ENCODE data around the gene GOLPH3L.

Gene GOLPH3L

GRCh38 chr1:150619576-150620509 is 77.1 kb downstream of the GOLPH3L start (continued):
- TF ChIP-seq, protein P1, sequence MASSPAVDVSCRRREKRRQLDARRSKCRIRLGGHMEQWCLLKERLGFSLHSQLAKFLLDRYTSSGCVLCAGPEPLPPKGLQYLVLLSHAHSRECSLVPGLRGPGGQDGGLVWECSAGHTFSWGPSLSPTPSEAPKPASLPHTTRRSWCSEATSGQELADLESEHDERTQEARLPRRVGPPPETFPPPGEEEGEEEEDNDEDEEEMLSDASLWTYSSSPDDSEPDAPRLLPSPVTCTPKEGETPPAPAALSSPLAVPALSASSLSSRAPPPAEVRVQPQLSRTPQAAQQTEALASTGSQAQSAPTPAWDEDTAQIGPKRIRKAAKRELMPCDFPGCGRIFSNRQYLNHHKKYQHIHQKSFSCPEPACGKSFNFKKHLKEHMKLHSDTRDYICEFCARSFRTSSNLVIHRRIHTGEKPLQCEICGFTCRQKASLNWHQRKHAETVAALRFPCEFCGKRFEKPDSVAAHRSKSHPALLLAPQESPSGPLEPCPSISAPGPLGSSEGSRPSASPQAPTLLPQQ (tag by site-specific recombination; IDR thresholded peaks at IDR 0.05) = peak; percentile 38
- TF ChIP-seq ZNF792 (tag by site-specific recombination; IDR thresholded peaks at IDR 0.05) (peak; percentile 59; the same call in 1 of the 2 replicates), ZFP69B (tag by site-specific recombination; IDR thresholded peaks at IDR 0.05) (no peak), IKZF3 (tag by site-specific recombination; IDR thresholded peaks at IDR 0.05) (0 out of 2 replicates have a peak, but pooled peaks have one; percentile 55), FEZF1 (tag by site-specific recombination; IDR thresholded peaks at IDR 0.05) (peak; percentile 47; the same call in 1 of the 2 replicates), OSR2 (tag by site-specific recombination; IDR thresholded peaks at IDR 0.05) (peak; percentile 95), SP3 (tag by site-specific recombination; IDR thresholded peaks at IDR 0.05) (no peak), SP7 (tag by site-specific recombination; IDR thresholded peaks at IDR 0.05) (peak; percentile 56), ZFHX2 (tag by site-specific recombination; conservative IDR thresholded peaks at IDR 0.05) (peak; percentile 61), GFI1B (tag by site-specific recombination; IDR thresholded peaks at IDR 0.05) (no peak), GLIS1 (tag by site-specific recombination; IDR thresholded peaks at IDR 0.05) (peak; percentile 84), ZNF221 (tag by site-specific recombination; IDR thresholded peaks at IDR 0.05; ENCODE audit: borderline replicate concordance) (no peak), ZNF664 (tag by site-specific recombination; IDR thresholded peaks at IDR 0.05) (peak; percentile 90; the same call in 1 of the 2 replicates), ZIC2 (tag by site-specific recombination; IDR thresholded peaks at IDR 0.05) (0 out of 2 replicates have a peak, but pooled peaks have one; percentile 13), SP2 (tag by site-specific recombination; IDR thresholded peaks at IDR 0.05) (0 out of 2 replicates have a peak, but pooled peaks have one; percentile 10), ZNF76 (tag by site-specific recombination; IDR thresholded peaks at IDR 0.05; ENCODE audit: borderline replicate concordance, low read depth) (no peak), ZNF366 (tag by site-specific recombination; conservative IDR thresholded peaks at IDR 0.05) (peak; percentile 29), ZFP41 (tag by site-specific recombination; IDR thresholded peaks at IDR 0.05; ENCODE audit: borderline replicate concordance) (no peak), KLF8 (tag by site-specific recombination; IDR thresholded peaks at IDR 0.05) (0 out of 2 replicates have a peak, but pooled peaks have one; percentile 39), ZNF660 (tag by site-specific recombination; IDR thresholded peaks at IDR 0.05) (0 out of 2 replicates have a peak, but pooled peaks have one; percentile 55), ZNF510 (tag by site-specific recombination; IDR thresholded peaks at IDR 0.05; ENCODE audit: insufficient replicate concordance) (no peak), ZEB2 (tag by site-specific recombination; IDR thresholded peaks at IDR 0.05) (peak; percentile 64), ZNF140 (tag by site-specific recombination; IDR thresholded peaks at IDR 0.05) (no peak), HIC1 (tag by site-specific recombination; IDR thresholded peaks at IDR 0.05) (peak; percentile 64), ZNF558 (tag by site-specific recombination; IDR thresholded peaks at IDR 0.05) (peak; percentile 38; the same call in 1 of the 2 replicates), KLF10 (tag by site-specific recombination; IDR thresholded peaks at IDR 0.05) (peak; percentile 36; the same call in 1 of the 2 replicates)
- TF ChIP-seq, protein P2, sequence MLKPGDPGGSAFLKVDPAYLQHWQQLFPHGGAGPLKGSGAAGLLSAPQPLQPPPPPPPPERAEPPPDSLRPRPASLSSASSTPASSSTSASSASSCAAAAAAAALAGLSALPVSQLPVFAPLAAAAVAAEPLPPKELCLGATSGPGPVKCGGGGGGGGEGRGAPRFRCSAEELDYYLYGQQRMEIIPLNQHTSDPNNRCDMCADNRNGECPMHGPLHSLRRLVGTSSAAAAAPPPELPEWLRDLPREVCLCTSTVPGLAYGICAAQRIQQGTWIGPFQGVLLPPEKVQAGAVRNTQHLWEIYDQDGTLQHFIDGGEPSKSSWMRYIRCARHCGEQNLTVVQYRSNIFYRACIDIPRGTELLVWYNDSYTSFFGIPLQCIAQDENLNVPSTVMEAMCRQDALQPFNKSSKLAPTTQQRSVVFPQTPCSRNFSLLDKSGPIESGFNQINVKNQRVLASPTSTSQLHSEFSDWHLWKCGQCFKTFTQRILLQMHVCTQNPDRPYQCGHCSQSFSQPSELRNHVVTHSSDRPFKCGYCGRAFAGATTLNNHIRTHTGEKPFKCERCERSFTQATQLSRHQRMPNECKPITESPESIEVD (tag by site-specific recombination; IDR thresholded peaks at IDR 0.05) = peak; percentile 92
- TF ChIP-seq, protein P3, sequence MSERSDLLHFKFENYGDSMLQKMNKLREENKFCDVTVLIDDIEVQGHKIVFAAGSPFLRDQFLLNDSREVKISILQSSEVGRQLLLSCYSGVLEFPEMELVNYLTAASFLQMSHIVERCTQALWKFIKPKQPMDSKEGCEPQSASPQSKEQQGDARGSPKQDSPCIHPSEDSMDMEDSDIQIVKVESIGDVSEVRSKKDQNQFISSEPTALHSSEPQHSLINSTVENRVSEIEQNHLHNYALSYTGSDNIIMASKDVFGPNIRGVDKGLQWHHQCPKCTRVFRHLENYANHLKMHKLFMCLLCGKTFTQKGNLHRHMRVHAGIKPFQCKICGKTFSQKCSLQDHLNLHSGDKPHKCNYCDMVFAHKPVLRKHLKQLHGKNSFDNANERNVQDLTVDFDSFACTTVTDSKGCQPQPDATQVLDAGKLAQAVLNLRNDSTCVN (tag by site-specific recombination; optimal IDR thresholded peaks at IDR 0.05) = no peak
- TF ChIP-seq, protein P4, sequence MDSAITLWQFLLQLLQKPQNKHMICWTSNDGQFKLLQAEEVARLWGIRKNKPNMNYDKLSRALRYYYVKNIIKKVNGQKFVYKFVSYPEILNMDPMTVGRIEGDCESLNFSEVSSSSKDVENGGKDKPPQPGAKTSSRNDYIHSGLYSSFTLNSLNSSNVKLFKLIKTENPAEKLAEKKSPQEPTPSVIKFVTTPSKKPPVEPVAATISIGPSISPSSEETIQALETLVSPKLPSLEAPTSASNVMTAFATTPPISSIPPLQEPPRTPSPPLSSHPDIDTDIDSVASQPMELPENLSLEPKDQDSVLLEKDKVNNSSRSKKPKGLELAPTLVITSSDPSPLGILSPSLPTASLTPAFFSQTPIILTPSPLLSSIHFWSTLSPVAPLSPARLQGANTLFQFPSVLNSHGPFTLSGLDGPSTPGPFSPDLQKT (IDR thresholded peaks at IDR 0.05; ENCODE audit: borderline replicate concordance, low read depth, low read length) = no peak
- TF ChIP-seq, protein P5, sequence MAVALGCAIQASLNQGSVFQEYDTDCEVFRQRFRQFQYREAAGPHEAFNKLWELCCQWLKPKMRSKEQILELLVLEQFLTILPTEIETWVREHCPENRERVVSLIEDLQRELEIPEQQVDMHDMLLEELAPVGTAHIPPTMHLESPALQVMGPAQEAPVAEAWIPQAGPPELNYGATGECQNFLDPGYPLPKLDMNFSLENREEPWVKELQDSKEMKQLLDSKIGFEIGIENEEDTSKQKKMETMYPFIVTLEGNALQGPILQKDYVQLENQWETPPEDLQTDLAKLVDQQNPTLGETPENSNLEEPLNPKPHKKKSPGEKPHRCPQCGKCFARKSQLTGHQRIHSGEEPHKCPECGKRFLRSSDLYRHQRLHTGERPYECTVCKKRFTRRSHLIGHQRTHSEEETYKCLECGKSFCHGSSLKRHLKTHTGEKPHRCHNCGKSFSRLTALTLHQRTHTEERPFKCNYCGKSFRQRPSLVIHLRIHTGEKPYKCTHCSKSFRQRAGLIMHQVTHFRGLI (tag by site-specific recombination; IDR thresholded peaks at IDR 0.05) = peak; percentile 99

Data from HEK293 (cell line).